Osteoblast (primary cell): ENCODE data around the gene KRT78. TPM values are rescaled to one million over a fixed set of nuclear protein-coding genes. Genes with fewer than 3 reads are reported as not detected.
A peak's percentile ranks its signal among the peaks of the same experiment; 100 is the strongest.

Experiments used
- DNase-seq: peaks from one replicate; pipeline ENCODE4 v3.0.0; 2011; ENCODE audit warnings: low spot score, mixed read lengths; ENCODE audit not compliant: insufficient read length; ENCODE audit errors: missing footprints
- H2AFZ ChIP-seq: 2 replicates; pipeline ENCODE4 v1.6.0; 2011; ENCODE audit warnings: mild to moderate bottlenecking, low read length
- H3K27ac ChIP-seq: 2 replicates; pipeline ENCODE4 v1.5.1; 2011; ENCODE audit warnings: mild to moderate bottlenecking, low read depth, low read length, moderate library complexity
- H3K27me3 ChIP-seq: 2 replicates; pipeline ENCODE4 v1.6.0; 2012; ENCODE audit warnings: mild to moderate bottlenecking, control low read depth, inconsistent platforms, low read length, moderate library complexity; ENCODE audit not compliant: insufficient read depth
- H3K36me3 ChIP-seq: 2 replicates; pipeline ENCODE4 v1.5.1; 2011; ENCODE audit warnings: mild to moderate bottlenecking, low read length, control low read depth, moderate library complexity; ENCODE audit not compliant: insufficient read depth
- H3K4me1 ChIP-seq: 2 replicates; pipeline ENCODE4 v1.5.1; 2011; ENCODE audit warnings: mild to moderate bottlenecking, low read length, control low read depth, moderate library complexity; ENCODE audit not compliant: insufficient read depth
- H3K4me2 ChIP-seq: 2 replicates; pipeline ENCODE4 v1.6.0; 2011; ENCODE audit warnings: mild to moderate bottlenecking, low read length; ENCODE audit not compliant: insufficient read depth
- H3K4me3 ChIP-seq: fragments of 200-600 bp; sonication (generic); 3 replicates; pipeline ENCODE4 v1.5.1; 2012; ENCODE audit warnings: mild to moderate bottlenecking, low read length, inconsistent platforms; ENCODE audit not compliant: insufficient read depth
- H3K79me2 ChIP-seq: 2 replicates; pipeline ENCODE4 v1.6.0; 2012; ENCODE audit warnings: mild to moderate bottlenecking, low read length, control low read depth, inconsistent platforms; ENCODE audit not compliant: insufficient read depth
- H3K9me3 ChIP-seq: 2 replicates; pipeline ENCODE4 v1.5.1; 2011; ENCODE audit warnings: low read depth, low read length, control low read depth
- H4K20me1 ChIP-seq: 2 replicates; pipeline ENCODE4 v1.6.0; 2012; ENCODE audit warnings: mild to moderate bottlenecking, low read length, control low read depth; ENCODE audit not compliant: insufficient read depth
- total RNA-seq: library from RNA; depleted of rRNA; stranded (reverse); fragments of >200 nt; gene quantifications from 2 replicates; pipeline ENCODE4 v1.2.3, GENCODE V29; 2012
- TF ChIP-seq, protein P1 (sequence below): IDR thresholded peaks from 2 replicates; pipeline ENCODE4 v1.5.1; 2011; ENCODE audit warnings: mild to moderate bottlenecking, low read depth, low read length, moderate library complexity; ENCODE audit errors: extremely low read depth

Gene KRT78
- total RNA-seq, 1 donor, result not detected

GRCh38 chr12:52849511-52849910, 717 bp upstream of the KRT78 start:
- Histone ChIP-seq H3K4me1 (peaks cover 4% of the 10 kb centered on the region), H3K79me2 (no peaks in the 10 kb centered on the region), H4K20me1 (peaks cover 3% of the 10 kb centered on the region), H3K27ac (no peak overlapping the region), H3K27me3 (peaks cover 16% of the 10 kb centered on the region), H3K4me2 (no peak overlapping the region), H3K36me3 (no peaks in the 10 kb centered on the region), H3K9me3 (no peaks in the 10 kb centered on the region), H3K4me3 (no peak overlapping the region), H2AFZ (no peak overlapping the region)
- DNase-seq, result peak; percentile 62
- TF ChIP-seq, protein P1, sequence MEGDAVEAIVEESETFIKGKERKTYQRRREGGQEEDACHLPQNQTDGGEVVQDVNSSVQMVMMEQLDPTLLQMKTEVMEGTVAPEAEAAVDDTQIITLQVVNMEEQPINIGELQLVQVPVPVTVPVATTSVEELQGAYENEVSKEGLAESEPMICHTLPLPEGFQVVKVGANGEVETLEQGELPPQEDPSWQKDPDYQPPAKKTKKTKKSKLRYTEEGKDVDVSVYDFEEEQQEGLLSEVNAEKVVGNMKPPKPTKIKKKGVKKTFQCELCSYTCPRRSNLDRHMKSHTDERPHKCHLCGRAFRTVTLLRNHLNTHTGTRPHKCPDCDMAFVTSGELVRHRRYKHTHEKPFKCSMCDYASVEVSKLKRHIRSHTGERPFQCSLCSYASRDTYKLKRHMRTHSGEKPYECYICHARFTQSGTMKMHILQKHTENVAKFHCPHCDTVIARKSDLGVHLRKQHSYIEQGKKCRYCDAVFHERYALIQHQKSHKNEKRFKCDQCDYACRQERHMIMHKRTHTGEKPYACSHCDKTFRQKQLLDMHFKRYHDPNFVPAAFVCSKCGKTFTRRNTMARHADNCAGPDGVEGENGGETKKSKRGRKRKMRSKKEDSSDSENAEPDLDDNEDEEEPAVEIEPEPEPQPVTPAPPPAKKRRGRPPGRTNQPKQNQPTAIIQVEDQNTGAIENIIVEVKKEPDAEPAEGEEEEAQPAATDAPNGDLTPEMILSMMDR, result no peak

DNA sequence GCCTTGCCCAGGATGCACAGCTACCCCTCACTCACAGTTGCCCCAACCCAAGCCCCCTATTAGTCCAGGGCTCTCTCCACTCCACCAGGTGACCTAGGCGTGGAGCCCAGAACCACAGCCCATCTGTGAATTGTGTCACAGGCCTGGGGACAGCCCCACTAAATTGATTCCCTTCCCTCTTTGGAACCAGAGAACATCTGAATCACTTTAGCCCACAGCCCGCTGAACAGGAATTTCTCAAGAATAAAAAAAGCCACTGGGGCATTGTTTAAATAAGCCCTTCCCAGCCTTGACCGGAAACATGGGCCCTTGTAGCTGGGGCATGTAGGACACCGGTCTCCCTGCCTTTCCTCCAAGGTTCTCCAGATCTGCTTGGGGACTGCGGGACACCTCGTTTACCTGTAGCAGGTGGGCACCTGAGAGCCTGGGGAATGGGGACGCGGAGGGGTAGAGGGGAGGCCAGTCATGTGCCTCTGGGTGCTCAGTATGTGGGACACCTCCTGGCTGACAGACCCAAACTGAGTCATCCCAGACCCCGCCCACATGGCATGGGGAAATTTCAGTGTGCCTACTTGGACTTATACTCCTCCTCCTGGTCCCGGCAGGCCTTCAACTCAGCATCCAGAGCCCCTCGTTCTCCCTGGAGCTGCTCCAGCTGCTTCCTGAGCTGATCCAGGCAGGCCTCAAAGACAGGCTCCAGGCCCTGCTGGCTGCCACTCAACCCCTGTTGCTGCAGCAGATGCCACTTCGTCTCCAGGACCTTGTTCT, 1.3 kb downstream of the KRT78 start:
- no peaks in the 10 kb centered on the region for H3K9me3 ChIP-seq
- TF ChIP-seq, protein P1, result no peak
- peak; percentile 65 for DNase-seq
- peaks cover 7% of the 10 kb centered on the region for H3K27me3 ChIP-seq
- no peaks in the 10 kb centered on the region for H3K79me2 ChIP-seq
- H3K27ac ChIP-seq, result no peak overlapping the region
- no peak overlapping the region for H3K4me3 ChIP-seq
- no peak overlapping the region for H3K4me2 ChIP-seq
- H4K20me1 ChIP-seq, result no peaks in the 10 kb centered on the region
- no peaks in the 10 kb centered on the region for H3K36me3 ChIP-seq
- H2AFZ ChIP-seq, result peak overlapping the region; percentile 56
- H3K4me1 ChIP-seq, result peaks cover 4% of the 10 kb centered on the region

DNA sequence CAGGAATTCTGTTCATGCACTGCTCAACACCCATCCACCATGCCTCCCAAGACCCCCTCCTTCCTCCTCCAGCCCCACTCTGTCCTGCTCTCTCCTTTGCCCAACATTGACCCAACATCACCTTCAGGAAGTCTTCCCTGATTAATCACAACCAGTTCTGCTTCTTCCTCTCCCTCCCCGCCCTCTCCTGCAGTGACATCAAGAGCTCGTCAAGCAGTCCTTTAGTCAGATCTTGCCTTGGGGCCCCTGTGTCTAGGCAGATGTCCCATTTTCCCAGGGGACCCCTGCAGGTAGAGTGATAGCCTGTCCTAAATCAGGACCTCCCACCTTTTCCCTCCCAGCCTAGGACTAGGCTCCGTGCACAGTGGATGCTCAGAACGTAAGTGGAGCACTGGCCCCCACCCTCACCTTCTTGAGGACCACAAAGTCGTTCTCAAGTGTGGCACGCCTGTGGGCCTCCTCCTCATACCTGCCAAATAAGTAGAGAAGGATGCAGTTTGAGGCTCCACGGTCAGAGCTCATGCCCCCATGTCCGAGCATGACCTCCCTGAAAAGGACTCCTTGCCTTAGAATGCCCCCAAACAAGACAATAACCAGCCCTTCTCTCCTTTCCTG, 2.3 kb downstream of the KRT78 start:
- no peaks in the 10 kb centered on the region for H3K9me3 ChIP-seq
- peaks cover 4% of the 10 kb centered on the region for H3K4me1 ChIP-seq
- DNase-seq, result no peak

GRCh38 chr12:52845946-52846345, 2.8 kb downstream of the KRT78 start:
- no peaks in the 10 kb centered on the region for H4K20me1 ChIP-seq
- no peak overlapping the region for H3K4me3 ChIP-seq
- H3K36me3 ChIP-seq, result no peaks in the 10 kb centered on the region
- H3K79me2 ChIP-seq, result no peaks in the 10 kb centered on the region
- no peak overlapping the region for H3K27ac ChIP-seq
- TF ChIP-seq, protein P1, result no peak
- H3K27me3 ChIP-seq, result peaks cover 3% of the 10 kb centered on the region
- H2AFZ ChIP-seq, result no peak overlapping the region
- no peaks in the 10 kb centered on the region for H3K9me3 ChIP-seq
- H3K4me2 ChIP-seq, result no peak overlapping the region
- H3K4me1 ChIP-seq, result peaks cover 4% of the 10 kb centered on the region
- DNase-seq, result no peak

More for the DNA sequence above, 2.3 kb downstream of the KRT78 start:
- TF ChIP-seq, protein P1, result no peak
- Histone ChIP-seq H3K36me3 (no peaks in the 10 kb centered on the region), H3K27ac (no peak overlapping the region), H2AFZ (no peak overlapping the region), H3K4me3 (no peak overlapping the region), H3K79me2 (no peaks in the 10 kb centered on the region), H3K4me2 (no peak overlapping the region), H3K27me3 (peaks cover 7% of the 10 kb centered on the region), H4K20me1 (no peaks in the 10 kb centered on the region)
